K562 (cell line): ENCODE data around the gene CARD11. TPM values are rescaled to one million over a fixed set of nuclear protein-coding genes. Genes with fewer than 3 reads are reported as not detected.

Experiments
- ATAC-seq: fragments of 200-7000 bp; cut with Tn5 transposase; 3 replicates; pipeline ENCODE4 v1.9.1; 2020; ENCODE audit warnings: moderate library complexity
- BruUV-seq: library from RNA; stranded (reverse); fragments of 400-500 nt; replicated peaks from 2 replicates; lab custom pipeline; 2021; lab: Mats Ljungman, UMichigan
- CTCF ChIA-PET: fragments of 300-600 bp; formaldehyde crosslinking; extraction: SDS; loops from one replicate; lab custom pipeline; 2021; ENCODE audit warnings: low intra/inter-chr PET ratio; lab: Yijun Ruan, JAX
- POLR2A ChIA-PET: fragments of 300-600, 350-650 bp; sonication (Branson Sonifier 250); formaldehyde crosslinking; extraction: SDS; loops from one replicate; lab custom pipeline; 2021; ENCODE audit warnings: antibody characterized with exemption, inconsistent platforms; lab: Yijun Ruan, JAX
- DNase-seq, 4 experiments: peaks; one replicate each; pipeline versions ENCODE4 v3.0.0 to v3.0.0-alpha.2; 2011 to 2018; ENCODE audit warnings: low spot score in 3 of 4, mixed read lengths in 3 of 4; ENCODE audit errors: extremely low read depth in 1 of 4
- FAIRE-seq: peaks from 2 replicates; lab custom pipeline; 2011; peaks lifted over from hg19 to GRCh38; lab: Jason Lieb, UNC
- H2AFZ ChIP-seq: 2 replicates; pipeline ENCODE4 v1.6.0; 2011; ENCODE audit warnings: low read depth, low read length, control low read depth, inconsistent platforms
- H3K27ac ChIP-seq: fragments of 200-600 bp; 3 replicates; pipeline ENCODE4 v1.8.0; 2011; ENCODE audit warnings: low read depth, mild to moderate bottlenecking, control low read depth, inconsistent platforms, low read length, moderate library complexity, mixed read lengths; ENCODE audit errors: extremely low read depth
- H3K27me3 ChIP-seq, 2 experiments: fragments of 300-600 bp in 1 of 2; 2 replicates in 1 of 2; 3 replicates in 1 of 2; pipeline versions ENCODE4 v1.6.0 to v1.8.0; 2011; ENCODE audit warnings: inconsistent platforms in 2 of 2, low read length in 2 of 2, mild to moderate bottlenecking in 1 of 2, mixed read lengths in 1 of 2, moderate library complexity in 1 of 2; ENCODE audit not compliant: control insufficient read depth in 2 of 2, insufficient read depth in 2 of 2
- H3K36me3 ChIP-seq: fragments of 300-600 bp; 3 replicates; pipeline ENCODE4 v1.8.0; 2011; ENCODE audit warnings: mild to moderate bottlenecking, low read length, inconsistent platforms; ENCODE audit not compliant: control insufficient read depth, insufficient read depth
- H3K4me1 ChIP-seq, 2 experiments: fragments of 200-600 bp in 1 of 2; replicated peaks in 1 of 2; 2 replicates in 1 of 2; 3 replicates in 1 of 2; pipeline versions ENCODE4 v1.5.1 to v1.8.0; 2011; ENCODE audit warnings: inconsistent platforms in 2 of 2, low read length in 2 of 2, mild to moderate bottlenecking in 1 of 2, mixed read lengths in 1 of 2, moderate library complexity in 1 of 2; ENCODE audit not compliant: control insufficient read depth in 2 of 2, insufficient read depth in 2 of 2
- H3K4me2 ChIP-seq: 2 replicates; pipeline ENCODE4 v1.6.1; 2011; ENCODE audit warnings: low read length, control low read depth, inconsistent platforms, mixed read lengths; ENCODE audit not compliant: insufficient read depth
- H3K4me3 ChIP-seq: fragments of 200-600 bp; sonication (generic), shearing (Covaris generic); 2 replicates; pipeline ENCODE4 v1.5.1; 2016; ENCODE audit warnings: control low read depth, inconsistent platforms
- H3K79me2 ChIP-seq: fragments of 200-600 bp; 3 replicates; pipeline ENCODE4 v1.8.0; 2011; ENCODE audit warnings: low read length, inconsistent platforms; ENCODE audit not compliant: control insufficient read depth, insufficient read depth
- H3K9ac ChIP-seq, 2 experiments: 2 replicates each; pipeline versions ENCODE4 v1.6.0 to v1.6.1; 2011; ENCODE audit warnings: low read depth in 2 of 2, low read length in 2 of 2, control low read depth in 1 of 2, inconsistent platforms in 1 of 2, mild to moderate bottlenecking in 1 of 2, mixed read lengths in 1 of 2; ENCODE audit not compliant: insufficient read depth in 1 of 2
- H3K9me1 ChIP-seq: one replicate; pipeline ENCODE4 v1.6.0; 2011; ENCODE audit warnings: inconsistent platforms, mild to moderate bottlenecking, low read length, moderate library complexity; ENCODE audit not compliant: control insufficient read depth, insufficient read depth
- H3K9me3 ChIP-seq: replicated peaks from 2 replicates; pipeline ENCODE4 v1.5.1; 2011; ENCODE audit warnings: low read depth, low read length, inconsistent platforms; ENCODE audit not compliant: control insufficient read depth, insufficient read depth
- H4K20me1 ChIP-seq: replicated peaks from 2 replicates; pipeline ENCODE4 v1.6.1; 2011; ENCODE audit warnings: low read length, inconsistent platforms, mixed read lengths; ENCODE audit not compliant: control insufficient read depth, insufficient read depth
- E2F4 ChIP-seq: sonication (generic); formaldehyde crosslinking; IDR thresholded peaks from 2 replicates; pipeline ENCODE4 v1.8.0; 2022; ENCODE audit warnings: mild to moderate bottlenecking, low read depth, missing genetic modification reagents
- ELF1 ChIP-seq: fragments of 200-800 bp; sonication (Bioruptor generic); IDR thresholded peaks from 2 replicates; pipeline ENCODE4 v1.6.1; 2016; ENCODE audit warnings: missing genetic modification characterization, missing compliant biosample characterization
- HMG20B ChIP-seq: fragments of 250-450 bp; sonication (Bioruptor Pico); IDR thresholded peaks from 2 replicates; pipeline ENCODE4 v1.5.0; 2021; ENCODE audit warnings: mild to moderate bottlenecking
- PTTG1 ChIP-seq: fragments of 450-650 bp; IDR thresholded peaks from 2 replicates; pipeline ENCODE4 v1.6.1; 2016; ENCODE audit warnings: low read depth, mild to moderate bottlenecking, missing genetic modification characterization, missing compliant biosample characterization
- TFE3 ChIP-seq: fragments of 450-650 bp; formaldehyde crosslinking; IDR thresholded peaks from 2 replicates; pipeline ENCODE4 v1.4.0; 2020; ENCODE audit warnings: mild to moderate bottlenecking, mixed read lengths
- TGIF2 ChIP-seq: sonication (generic); formaldehyde crosslinking; IDR thresholded peaks from 2 replicates; pipeline ENCODE4 v1.8.1; 2022; ENCODE audit warnings: mild to moderate bottlenecking, missing genetic modification reagents, moderate library complexity
- ZBTB33 ChIP-seq: sonication (generic); formaldehyde crosslinking; IDR thresholded peaks from 2 replicates; pipeline ENCODE4 v1.8.1; 2023; ENCODE audit warnings: mild to moderate bottlenecking, missing genetic modification reagents
- ZNF133 ChIP-seq: fragments of 250-450 bp; sonication (Bioruptor Pico); IDR thresholded peaks from 2 replicates; pipeline ENCODE4 v1.4.0; 2020; ENCODE audit warnings: mild to moderate bottlenecking
- ZNF589 ChIP-seq: fragments of 200-800 bp; sonication (Bioruptor generic); IDR thresholded peaks from 2 replicates; pipeline ENCODE4 v1.6.1; 2016; ENCODE audit warnings: low read depth, missing genetic modification characterization, missing compliant biosample characterization
- WGBS: fragments of 100-300 bp; shearing (Covaris generic); methylation state at CpG from one replicate; pipeline ENCODE4 v1.1.6; 2016; ENCODE audit warnings: low coverage, mixed read lengths; ENCODE audit not compliant: insufficient coverage; ENCODE audit errors: missing lambda C conversion rate; 5-methylcytosine and 5-hydroxymethylcytosine counted together
- in situ Hi-C: fragments of 300-500 bp; cut with MboI; formaldehyde crosslinking; loops from 4 replicates; pipeline ENCODE4 v1.15.0; 2018; ENCODE audit warnings: inconsistent platforms, mixed read lengths
- intact Hi-C: fragments of 100-400 bp; cut with micrococcal nuclease; formaldehyde crosslinking; loops from 2 replicates; pipeline ENCODE4 v1.14.2; 2022
- polyA plus RNA-seq, 8 experiments: library from polyadenylated mRNA; depleted of rRNA in 4 of 8; stranded (reverse) in 5 of 8; unstranded in 3 of 8; fragments of >200 nt; fragmentation: Nextera tagmentation in 2 of 8; fragmentation: Illumina TruSeq in 1 of 8; extraction: Ambion mirVana in 2 of 8; extraction: Trizol in 1 of 8; gene quantifications; 2 replicates each; pipeline versions ENCODE4 v1.2.1 to v1.2.3, GENCODE V29; 2011 to 2014; ENCODE audit warnings: inconsistent platforms in 1 of 8, missing spikeins in 1 of 8
- total RNA-seq, 7 experiments: library from RNA; depleted of rRNA in 6 of 7; stranded (reverse); fragments of >200 nt in 6 of 7; fragmentation: Illumina TruSeq in 2 of 7; extraction: Trizol in 2 of 7; gene quantifications; 2 replicates each; pipeline versions ENCODE4 v1.2.1 to v1.2.3, GENCODE V29; 2011 to 2021; ENCODE audit warnings: low replicate concordance in 1 of 7

The CARD11 gene
- total and polyA plus RNA-seq, 9 of the 15 experiments (the other 6 are each of a cell fraction or from before 2014, with no cell fraction given) = 0.07 to 12.8 (median 5.7) TPM

GRCh38 chr7:2929321-2930201 lies 114.1 kb downstream of the CARD11 start (continued):
- TF ChIP-seq E2F4 (CRISPR knock-in tag) (no peak), ELF1 (tag) (no peak)

- no peaks in the 10 kb centered on the region for H3K9me1 ChIP-seq
- no peaks in the 10 kb centered on the region for H4K20me1 ChIP-seq
- H3K4me3 ChIP-seq = no peak overlapping the region
- intact Hi-C loops = no loop called here
- ChIA-PET CTCF (no interaction called here), POLR2A (interaction anchor here (1.2 to 1.3 kb wide), 2 partner anchors 8 to 11 kb away, joined by 3 to 6 read pairs; no protein-coding TSS in a partner anchor)
- in situ Hi-C loops = no loop called here
- H3K27ac ChIP-seq = no peak overlapping the region
- H3K36me3 ChIP-seq = no peaks in the 10 kb centered on the region
- peaks cover 0 to 12% of the 10 kb centered on the region in 2 experiments; a peak in 2 of 5 replicates for H3K4me1 ChIP-seq
- H2AFZ ChIP-seq = no peak overlapping the region
- no peak for DNase-seq
- TF ChIP-seq PTTG1 (no peak), ZNF133 (CRISPR knock-in tag) (no peak), ZNF589 (CRISPR knock-in tag) (no peak), TFE3 (CRISPR knock-in tag) (no peak), ZBTB33 (no peak), HMG20B (CRISPR knock-in tag) (no peak), TGIF2 (CRISPR knock-in tag) (no peak)
- H3K79me2 ChIP-seq = no peaks in the 10 kb centered on the region
- no peak for ATAC-seq
- no peaks in the 10 kb centered on the region for H3K27me3 ChIP-seq
- no peak for FAIRE-seq
- no peaks in the 10 kb centered on the region for H3K9me3 ChIP-seq
- WGBS = 85% methylated on average over 32 of the region's 35 CpGs
- no peak overlapping the region for H3K9ac ChIP-seq
- BruUV-seq = no TSS peak
- H3K4me2 ChIP-seq = no peak overlapping the region
These were observed 114.9 kb downstream of the CARD11 start for GRCh38 chr7:2928613-2929311.
